Left ventricle myocardium inferior (tissue), 1 donor: Measurements from ENCODE around the gene KIFC3. TPM values are rescaled to one million over a fixed set of nuclear protein-coding genes. Genes with fewer than 3 reads are reported as not detected.

ENCODE experiments used
- DNase-seq: peaks from one replicate; pipeline ENCODE4 v3.0.0-alpha.2; 2020
- H3K27ac ChIP-seq: fragments of 200-600 bp; replicated peaks from 2 replicates; pipeline ENCODE4 v1.8.0; 2021
- H3K27me3 ChIP-seq: fragments of 200-600 bp; 2 replicates; pipeline ENCODE4 v1.8.0; 2021; ENCODE audit warnings: low read depth
- H3K36me3 ChIP-seq: fragments of 200-600 bp; 2 replicates; pipeline ENCODE4 v1.8.0; 2021
- H3K4me1 ChIP-seq: fragments of 200-600 bp; 2 replicates; pipeline ENCODE4 v1.8.0; 2021
- H3K4me3 ChIP-seq: fragments of 200-600 bp; 2 replicates; pipeline ENCODE4 v1.8.0; 2021; ENCODE audit warnings: mild to moderate bottlenecking, moderate library complexity
- H3K9me3 ChIP-seq: fragments of 200-600 bp; replicated peaks from 2 replicates; pipeline ENCODE4 v1.8.0; 2021
- intact Hi-C: fragments of 100-400 bp; cut with micrococcal nuclease; formaldehyde crosslinking; loops from one replicate; pipeline ENCODE4 v1.11.0; 2022
- total RNA-seq: library from RNA; stranded (reverse); fragmentation: NEBNext Ultra II Directional; extraction: Animal tissue kit (Norgen Biotek cat#: 25700); gene quantifications from one replicate; pipeline ENCODE4 v1.2.1, GENCODE V29; 2021
- TF ChIP-seq, protein P1 (sequence below): fragments of 200-600 bp; IDR thresholded peaks from 2 replicates; pipeline ENCODE4 v1.8.0; 2021; ENCODE audit warnings: antibody characterized with exemption, mild to moderate bottlenecking, borderline replicate concordance
- donor health status: DM: no; HTN: yes; CAD: no; lungs with severe emphysema.

Gene KIFC3
- total RNA-seq, 1 donor from 2014 or later, result 63.5 TPM

- H3K27ac ChIP-seq, result no peak overlapping the region
- DNase-seq, result no peak
- H3K36me3 ChIP-seq, result no peaks in the 10 kb centered on the region
- no peaks in the 10 kb centered on the region for H3K27me3 ChIP-seq
- intact Hi-C loops, result no loop called here
- H3K9me3 ChIP-seq, result peaks cover 8% of the 10 kb centered on the region
- no peak overlapping the region for H3K4me3 ChIP-seq
- no peaks in the 10 kb centered on the region for H3K4me1 ChIP-seq
- TF ChIP-seq, protein P1, sequence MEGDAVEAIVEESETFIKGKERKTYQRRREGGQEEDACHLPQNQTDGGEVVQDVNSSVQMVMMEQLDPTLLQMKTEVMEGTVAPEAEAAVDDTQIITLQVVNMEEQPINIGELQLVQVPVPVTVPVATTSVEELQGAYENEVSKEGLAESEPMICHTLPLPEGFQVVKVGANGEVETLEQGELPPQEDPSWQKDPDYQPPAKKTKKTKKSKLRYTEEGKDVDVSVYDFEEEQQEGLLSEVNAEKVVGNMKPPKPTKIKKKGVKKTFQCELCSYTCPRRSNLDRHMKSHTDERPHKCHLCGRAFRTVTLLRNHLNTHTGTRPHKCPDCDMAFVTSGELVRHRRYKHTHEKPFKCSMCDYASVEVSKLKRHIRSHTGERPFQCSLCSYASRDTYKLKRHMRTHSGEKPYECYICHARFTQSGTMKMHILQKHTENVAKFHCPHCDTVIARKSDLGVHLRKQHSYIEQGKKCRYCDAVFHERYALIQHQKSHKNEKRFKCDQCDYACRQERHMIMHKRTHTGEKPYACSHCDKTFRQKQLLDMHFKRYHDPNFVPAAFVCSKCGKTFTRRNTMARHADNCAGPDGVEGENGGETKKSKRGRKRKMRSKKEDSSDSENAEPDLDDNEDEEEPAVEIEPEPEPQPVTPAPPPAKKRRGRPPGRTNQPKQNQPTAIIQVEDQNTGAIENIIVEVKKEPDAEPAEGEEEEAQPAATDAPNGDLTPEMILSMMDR, result no peak
These were observed 73.7 kb downstream of the KIFC3 start for GRCh38 chr16:57728336-57729181.

DNA sequence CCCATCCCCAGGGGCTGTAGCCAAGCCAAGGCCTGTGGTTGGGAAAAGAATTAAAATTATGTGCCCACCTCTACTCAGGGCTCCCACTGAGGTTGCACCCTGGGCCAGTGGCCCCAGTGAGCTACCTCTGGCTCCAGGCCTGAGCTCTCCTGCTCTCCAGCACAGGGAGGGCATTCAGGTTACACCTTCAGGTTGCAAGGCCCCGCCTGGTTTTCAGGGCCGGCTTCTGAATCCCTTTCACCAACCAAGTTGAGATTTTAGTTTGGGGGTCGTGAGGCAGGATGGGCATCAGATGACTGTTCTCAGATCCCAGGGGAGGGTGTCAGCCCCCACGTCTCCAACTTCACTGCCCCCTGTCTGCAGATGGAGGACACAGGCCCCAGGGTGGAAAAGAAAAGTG lies 74.7 kb downstream of the KIFC3 start:
- Histone ChIP-seq H3K27me3 (no peaks in the 10 kb centered on the region), H3K9me3 (peaks cover 4% of the 10 kb centered on the region), H3K4me3 (no peak overlapping the region), H3K36me3 (no peaks in the 10 kb centered on the region), H3K4me1 (no peaks in the 10 kb centered on the region), H3K27ac (no peak overlapping the region)
- intact Hi-C loops, result no loop called here
- TF ChIP-seq, protein P1, result no peak
- DNase-seq, result no peak

- intact Hi-C loops, result no loop called here
These were observed 75.8 kb downstream of the KIFC3 start for GRCh38 chr16:57726433-57726947.

DNA sequence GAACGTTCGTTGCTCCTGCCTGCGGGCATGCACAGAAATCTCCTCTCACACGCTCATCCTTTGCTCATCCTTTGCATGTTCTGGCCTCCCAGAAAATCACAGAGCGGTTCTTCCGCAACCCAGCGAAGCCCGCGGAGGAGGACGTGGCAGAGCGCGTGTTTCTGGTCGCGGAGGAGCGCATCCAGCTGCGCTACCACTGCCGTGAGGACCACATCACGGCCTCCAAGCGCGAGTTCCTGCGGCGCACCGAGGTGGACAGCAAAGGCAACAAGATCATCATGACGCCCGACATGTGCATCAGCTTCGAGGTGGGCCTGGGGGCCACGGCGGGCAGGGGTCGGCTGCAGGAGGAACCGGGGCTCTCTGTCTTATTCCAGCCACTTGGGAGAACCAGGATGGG lies 76.3 kb downstream of the KIFC3 start:
- TF ChIP-seq, protein P1, result no peak
- Histone ChIP-seq H3K27ac (no peak overlapping the region), H3K4me1 (no peaks in the 10 kb centered on the region), H3K36me3 (no peaks in the 10 kb centered on the region), H3K4me3 (no peak overlapping the region), H3K27me3 (peaks cover 4% of the 10 kb centered on the region), H3K9me3 (no peaks in the 10 kb centered on the region)
- intact Hi-C loops, result no loop called here
- no peak for DNase-seq

More at GRCh38 chr16:57726433-57726947, 75.8 kb downstream of the KIFC3 start:
- no peak for DNase-seq
- H3K9me3 ChIP-seq, result no peaks in the 10 kb centered on the region
- peaks cover 4% of the 10 kb centered on the region for H3K27me3 ChIP-seq
- no peak overlapping the region for H3K27ac ChIP-seq
- no peaks in the 10 kb centered on the region for H3K4me1 ChIP-seq
- H3K4me3 ChIP-seq, result no peak overlapping the region
- H3K36me3 ChIP-seq, result no peaks in the 10 kb centered on the region
- TF ChIP-seq, protein P1, result no peak

- no peak overlapping the region for H3K4me3 ChIP-seq
- peaks cover 4% of the 10 kb centered on the region for H3K27me3 ChIP-seq
- H3K4me1 ChIP-seq, result no peaks in the 10 kb centered on the region
- H3K27ac ChIP-seq, result no peak overlapping the region
- no peak for DNase-seq
- no peaks in the 10 kb centered on the region for H3K9me3 ChIP-seq
- intact Hi-C loops, result no loop called here
- H3K36me3 ChIP-seq, result no peaks in the 10 kb centered on the region
- TF ChIP-seq, protein P1, result no peak
These were observed 76.7 kb downstream of the KIFC3 start for GRCh38 chr16:57725554-57725953.
